ENCODE measurements around the gene GUCA1C. TPM values are rescaled to one million over a fixed set of nuclear protein-coding genes. Genes with fewer than 3 reads are reported as not detected.
A peak's percentile ranks its signal among the peaks of the same experiment; 100 is the strongest.

Gene GUCA1C
- polyA plus RNA-seq, 1 donor (not counting 4 experiments of a cell fraction or from before 2014, with no cell fraction given), result 0.26 TPM

- H3K4me2 ChIP-seq (ENCODE audit: control insufficient read depth, extremely low read depth, insufficient read depth, low read depth, low read length), result no peak overlapping the region
- H3K27me3 ChIP-seq (ENCODE audit: control insufficient read depth, extremely low read depth, insufficient read depth, low read length), result no peaks in the 10 kb centered on the region
- no peaks in the 10 kb centered on the region for H3K9me3 ChIP-seq (ENCODE audit: control insufficient read depth, low read depth, low read length)
- no peak overlapping the region for H2AFZ ChIP-seq (ENCODE audit: control insufficient read depth, low read length)
- H3K4me1 ChIP-seq (ENCODE audit: control insufficient read depth, extremely low read depth, insufficient read depth, low read length), result no peaks in the 10 kb centered on the region
- H3K27ac ChIP-seq (ENCODE audit: control insufficient read depth, insufficient read depth, low read length), result no peak overlapping the region
- dilution Hi-C loops (cut with MboI; ENCODE audit: extremely low pct_ligation_motif_present, low sequenced_read_pairs), result no loop called here
- DNase-seq (ENCODE audit: low read depth, low spot score) (no peak), FAIRE-seq (no peak)
- no peak overlapping the region for H3K4me3 ChIP-seq (ENCODE audit: control insufficient read depth in 2 of 3, extremely low read depth in 1 of 3, insufficient read depth in 2 of 3, low read depth in 1 of 3, low read length in 3 of 3)
- H3K9ac ChIP-seq (ENCODE audit: control insufficient read depth, extremely low read depth, insufficient read depth, low read length), result no peak overlapping the region
- TF ChIP-seq EZH2 (IDR thresholded peaks at IDR 0.05; ENCODE audit: low read length) (no peak), CTCF (optimal IDR thresholded peaks at IDR 0.05 in 1 of 3, IDR thresholded peaks at IDR 0.05 in 1 of 3, conservative IDR thresholded peaks at IDR 0.05 in 1 of 3; ENCODE audit: extremely low read depth in 1 of 3, insufficient read depth in 2 of 3, low read length in 3 of 3) (no peak)
- no peaks in the 10 kb centered on the region for H3K79me2 ChIP-seq (ENCODE audit: control insufficient read depth, insufficient read depth, low read length)
- no peaks in the 10 kb centered on the region for H4K20me1 ChIP-seq (ENCODE audit: control insufficient read depth, extremely low read depth, insufficient read depth, low read length)
- H3K9me1 ChIP-seq (ENCODE audit: control insufficient read depth, extremely low read depth, insufficient read depth, low read length), result no peaks in the 10 kb centered on the region
- no peaks in the 10 kb centered on the region for H3K36me3 ChIP-seq (ENCODE audit: control insufficient read depth in 2 of 2, extremely low read depth in 1 of 2, insufficient read depth in 2 of 2, low read length in 2 of 2)
Measured at GRCh38 chr3:108966773-108967172, 13.1 kb upstream of the GUCA1C start.

GRCh38 chr3:108959017-108959416 lies 5.3 kb upstream of the GUCA1C start:
- peak overlapping the region; percentile 0 for H3K4me2 ChIP-seq (ENCODE audit: control insufficient read depth, extremely low read depth, insufficient read depth, low read depth, low read length)
- H3K36me3 ChIP-seq (ENCODE audit: control insufficient read depth in 2 of 2, extremely low read depth in 1 of 2, insufficient read depth in 2 of 2, low read length in 2 of 2), result no peaks in the 10 kb centered on the region
- FAIRE-seq (peak; percentile 83), DNase-seq (ENCODE audit: low read depth, low spot score) (no peak)
- no peaks in the 10 kb centered on the region for H4K20me1 ChIP-seq (ENCODE audit: control insufficient read depth, extremely low read depth, insufficient read depth, low read length)
- dilution Hi-C loops (cut with MboI; ENCODE audit: extremely low pct_ligation_motif_present, low sequenced_read_pairs), result no loop called here
- no peak overlapping the region for H3K9ac ChIP-seq (ENCODE audit: control insufficient read depth, extremely low read depth, insufficient read depth, low read length)
- H3K9me1 ChIP-seq (ENCODE audit: control insufficient read depth, extremely low read depth, insufficient read depth, low read length), result no peaks in the 10 kb centered on the region
- H3K27ac ChIP-seq (ENCODE audit: control insufficient read depth, insufficient read depth, low read length), result no peak overlapping the region
- TF ChIP-seq EZH2 (IDR thresholded peaks at IDR 0.05; ENCODE audit: low read length) (no peak), CTCF (optimal IDR thresholded peaks at IDR 0.05 in 1 of 3, IDR thresholded peaks at IDR 0.05 in 1 of 3, conservative IDR thresholded peaks at IDR 0.05 in 1 of 3; ENCODE audit: extremely low read depth in 1 of 3, insufficient read depth in 2 of 3, low read length in 3 of 3) (no peak)
- no peak overlapping the region for H2AFZ ChIP-seq (ENCODE audit: control insufficient read depth, low read length)
- H3K79me2 ChIP-seq (ENCODE audit: control insufficient read depth, insufficient read depth, low read length), result no peaks in the 10 kb centered on the region
- H3K27me3 ChIP-seq (ENCODE audit: control insufficient read depth, extremely low read depth, insufficient read depth, low read length), result no peaks in the 10 kb centered on the region
- H3K4me3 ChIP-seq (ENCODE audit: control insufficient read depth in 2 of 3, extremely low read depth in 1 of 3, insufficient read depth in 2 of 3, low read depth in 1 of 3, low read length in 3 of 3), result no peak overlapping the region
- peaks cover 4% of the 10 kb centered on the region for H3K4me1 ChIP-seq (ENCODE audit: control insufficient read depth, extremely low read depth, insufficient read depth, low read length)
- H3K9me3 ChIP-seq (ENCODE audit: control insufficient read depth, low read depth, low read length), result no peaks in the 10 kb centered on the region
